ENCODE data around the gene HPS6. TPM values are rescaled to one million over a fixed set of nuclear protein-coding genes. Genes with fewer than 3 reads are reported as not detected.

Gene HPS6
- total and polyA plus RNA-seq, 2 donors = 11.1 to 18.7 TPM

DNA sequence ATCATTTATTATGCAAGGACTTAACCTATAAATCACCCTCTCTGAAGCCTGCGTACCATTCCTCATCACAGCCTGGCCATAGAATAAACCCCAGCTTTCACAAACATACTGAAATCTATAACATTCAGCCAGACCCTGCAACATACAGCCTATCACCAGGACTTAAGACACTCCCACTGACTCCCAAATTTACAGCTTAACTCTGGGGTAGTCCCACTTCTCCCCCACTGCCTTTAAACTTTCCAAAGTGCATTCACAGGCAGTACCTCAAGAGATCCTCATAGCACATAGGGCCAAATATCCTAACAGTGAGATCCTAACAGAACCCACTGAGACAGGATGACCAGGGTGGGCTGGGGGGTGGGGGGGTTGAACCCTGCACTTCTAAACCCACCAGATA, 51.5 kb downstream of the HPS6 start:
- H3K36me3 ChIP-seq (ENCODE audit: insufficient read depth) = no peaks in the 10 kb centered on the region
- H3K4me1 ChIP-seq (ENCODE audit: insufficient read depth) = no peaks in the 10 kb centered on the region
- H3K4me3 ChIP-seq (ENCODE audit: low read depth, low read length) = no peak overlapping the region
- H3K27ac ChIP-seq (ENCODE audit: low read depth) = no peak overlapping the region
- no peak for DNase-seq (ENCODE audit: extremely low spot score)
- WGBS = 64% methylated on average over 1 of the region's 1 CpG

Small RNA genes lying within 50 kb of the gene (small RNA-seq; reads per million reads assigned to genes)
- not detected for gene AL500527.1
- not detected for gene AL500527.2

Other genes with a start within 250 kb of the HPS6 start
- 240 TPM for gene OGA, start 246.9 kb upstream of the HPS6 start, total RNA-seq
- 56.8 TPM for gene OGA, start 246.9 kb upstream of the HPS6 start, polyA plus RNA-seq
- gene KCNIP2, start 221.5 kb upstream of the HPS6 start, total RNA-seq = 2.4 TPM
- 1.5 TPM for gene KCNIP2, start 221.5 kb upstream of the HPS6 start, polyA plus RNA-seq
- 13.4 TPM for gene ARMH3, start 9.2 kb upstream of the HPS6 start, total RNA-seq
- gene ARMH3, start 9.2 kb upstream of the HPS6 start, polyA plus RNA-seq = 23.0 TPM
- 51.8 TPM for gene LDB1, start 55.0 kb downstream of the HPS6 start, total RNA-seq
- 65.3 TPM for gene LDB1, start 55.0 kb downstream of the HPS6 start, polyA plus RNA-seq
- 12.1 TPM for gene PPRC1, start 67.7 kb downstream of the HPS6 start, total RNA-seq
- gene PPRC1, start 67.7 kb downstream of the HPS6 start, polyA plus RNA-seq = 20.7 TPM
- 23.6 TPM for gene NOLC1, start 87.0 kb downstream of the HPS6 start, total RNA-seq
- gene NOLC1, start 87.0 kb downstream of the HPS6 start, polyA plus RNA-seq = 43.1 TPM
- gene ELOVL3, start 160.9 kb downstream of the HPS6 start, total RNA-seq = not detected
- 0.29 TPM for gene ELOVL3, start 160.9 kb downstream of the HPS6 start, polyA plus RNA-seq
- gene PITX3, start 176.2 kb downstream of the HPS6 start, total RNA-seq = 0.32 TPM
- 0.08 TPM for gene PITX3, start 176.2 kb downstream of the HPS6 start, polyA plus RNA-seq
- gene GBF1, start 180.2 kb downstream of the HPS6 start, total RNA-seq = 29.3 TPM
- 22.9 TPM for gene GBF1, start 180.2 kb downstream of the HPS6 start, polyA plus RNA-seq